ENCODE measurements around the gene IL1RAP.
"Not testable (repeated sequence)": the region's sequence is repeated elsewhere in the genome, so short reads cannot be mapped to it uniquely, and the experiment has no call there.

Gene IL1RAP

GRCh38 chr3:190512666-190513065 lies 1.2 kb upstream of the IL1RAP start:
- no peak for TF ChIP-seq ZFX (IDR thresholded peaks at IDR 0.05)
- TF ChIP-seq, protein P1, sequence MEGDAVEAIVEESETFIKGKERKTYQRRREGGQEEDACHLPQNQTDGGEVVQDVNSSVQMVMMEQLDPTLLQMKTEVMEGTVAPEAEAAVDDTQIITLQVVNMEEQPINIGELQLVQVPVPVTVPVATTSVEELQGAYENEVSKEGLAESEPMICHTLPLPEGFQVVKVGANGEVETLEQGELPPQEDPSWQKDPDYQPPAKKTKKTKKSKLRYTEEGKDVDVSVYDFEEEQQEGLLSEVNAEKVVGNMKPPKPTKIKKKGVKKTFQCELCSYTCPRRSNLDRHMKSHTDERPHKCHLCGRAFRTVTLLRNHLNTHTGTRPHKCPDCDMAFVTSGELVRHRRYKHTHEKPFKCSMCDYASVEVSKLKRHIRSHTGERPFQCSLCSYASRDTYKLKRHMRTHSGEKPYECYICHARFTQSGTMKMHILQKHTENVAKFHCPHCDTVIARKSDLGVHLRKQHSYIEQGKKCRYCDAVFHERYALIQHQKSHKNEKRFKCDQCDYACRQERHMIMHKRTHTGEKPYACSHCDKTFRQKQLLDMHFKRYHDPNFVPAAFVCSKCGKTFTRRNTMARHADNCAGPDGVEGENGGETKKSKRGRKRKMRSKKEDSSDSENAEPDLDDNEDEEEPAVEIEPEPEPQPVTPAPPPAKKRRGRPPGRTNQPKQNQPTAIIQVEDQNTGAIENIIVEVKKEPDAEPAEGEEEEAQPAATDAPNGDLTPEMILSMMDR (conservative IDR thresholded peaks at IDR 0.05) = no peak
- peak overlapping the region; percentile 72; the same call in 1 of the 2 replicates for H3K27ac ChIP-seq

GRCh38 chr3:190514413-190515153 lies 698 bp downstream of the IL1RAP start:
- peak overlapping the region; percentile 72 for H3K27ac ChIP-seq
- TF ChIP-seq, protein P1 (conservative IDR thresholded peaks at IDR 0.05) = no peak
- no peak for TF ChIP-seq ZFX (IDR thresholded peaks at IDR 0.05)

- no peak overlapping the region for H3K27ac ChIP-seq
- no peak for TF ChIP-seq ZFX (IDR thresholded peaks at IDR 0.05)
- TF ChIP-seq, protein P1 (conservative IDR thresholded peaks at IDR 0.05) = no peak
Observed at GRCh38 chr3:190516416-190516815, 2.5 kb downstream of the IL1RAP start.

DNA sequence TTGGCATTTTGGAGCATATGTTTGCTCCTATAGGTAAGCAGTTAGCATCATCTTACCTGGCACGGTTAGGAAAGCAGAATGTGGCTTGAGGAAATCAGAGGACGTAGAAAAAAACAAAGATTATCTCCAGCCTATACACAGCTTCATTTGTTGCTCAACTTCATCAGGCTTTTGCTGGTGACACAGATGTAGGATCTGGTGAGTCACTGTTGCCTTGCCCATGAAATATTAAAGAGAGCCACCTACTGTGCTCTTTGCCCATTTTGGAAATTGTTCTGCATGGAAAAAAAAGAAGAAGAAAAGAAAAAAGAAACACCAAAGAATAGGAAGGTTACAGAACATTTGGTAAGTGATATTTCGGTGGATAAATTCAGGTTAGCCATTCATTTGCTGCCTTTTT lies 3.8 kb downstream of the IL1RAP start:
- no peak overlapping the region for H3K27ac ChIP-seq
- no peak for TF ChIP-seq ZFX (IDR thresholded peaks at IDR 0.05)
- TF ChIP-seq, protein P1 (conservative IDR thresholded peaks at IDR 0.05) = no peak

DNA sequence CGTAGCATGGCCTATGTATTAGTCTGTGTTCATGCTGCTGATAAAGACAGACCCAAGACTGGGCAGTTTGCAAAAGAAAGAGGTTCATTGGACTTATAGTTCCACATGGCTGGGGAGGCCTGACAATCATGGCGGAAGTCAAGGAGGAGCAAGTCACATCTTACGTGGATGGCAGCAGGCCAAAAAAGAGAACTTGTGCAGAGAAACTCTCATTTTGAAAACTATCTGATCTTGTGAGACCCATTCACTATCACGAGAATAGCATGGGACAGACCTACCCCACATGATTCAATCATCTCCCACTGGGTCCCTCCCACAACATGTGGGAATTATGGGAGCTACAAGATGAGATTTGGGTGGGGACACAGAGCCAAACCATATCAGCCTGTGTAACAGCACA lies 4.6 kb downstream of the IL1RAP start:
- not testable (repeated sequence) for H3K27ac ChIP-seq

DNA sequence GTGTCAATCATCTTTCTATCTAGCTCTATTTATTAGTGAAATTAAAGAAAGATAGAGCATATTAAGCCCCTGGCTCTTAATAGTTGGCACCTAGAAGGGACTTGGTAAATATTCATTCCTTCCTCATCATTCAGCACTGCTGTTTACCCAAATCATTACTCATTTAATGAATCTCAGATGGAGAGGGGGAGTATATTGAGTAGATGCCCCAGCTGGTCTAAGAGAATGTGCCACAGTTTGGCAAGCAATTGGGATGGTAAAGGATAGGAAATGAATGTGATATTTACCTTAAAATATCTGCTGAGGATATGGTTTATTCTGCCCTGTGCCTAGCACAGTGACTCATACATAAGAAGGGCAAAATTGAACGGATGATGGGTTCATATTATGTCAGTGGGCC lies 6.0 kb downstream of the IL1RAP start:
- TF ChIP-seq, protein P1 (conservative IDR thresholded peaks at IDR 0.05) = no peak
- TF ChIP-seq ZFX (IDR thresholded peaks at IDR 0.05) = no peak
- H3K27ac ChIP-seq = no peak overlapping the region

DNA sequence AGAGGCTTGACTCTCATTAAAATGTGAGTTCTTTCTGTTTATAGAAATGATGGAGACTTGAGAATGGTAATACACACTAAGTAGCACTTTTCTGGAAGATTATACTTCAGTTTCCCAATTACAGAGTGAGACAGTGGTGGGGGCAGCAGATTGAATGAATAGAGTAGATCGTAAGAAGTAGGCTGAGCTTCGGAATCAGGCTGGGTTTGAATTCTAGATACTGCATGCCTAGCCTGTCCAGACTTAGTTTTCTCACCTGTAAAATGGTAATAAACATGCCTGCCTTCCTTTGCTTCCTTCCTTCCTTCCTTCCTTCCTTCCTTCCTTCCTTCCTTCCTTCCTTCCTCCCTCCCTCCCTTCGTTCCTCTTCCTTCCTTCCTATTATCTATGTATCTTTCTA lies 8.1 kb downstream of the IL1RAP start:
- TF ChIP-seq, protein P1 (conservative IDR thresholded peaks at IDR 0.05) = no peak
- no peak for TF ChIP-seq ZFX (IDR thresholded peaks at IDR 0.05)
- no peak overlapping the region for H3K27ac ChIP-seq

DNA sequence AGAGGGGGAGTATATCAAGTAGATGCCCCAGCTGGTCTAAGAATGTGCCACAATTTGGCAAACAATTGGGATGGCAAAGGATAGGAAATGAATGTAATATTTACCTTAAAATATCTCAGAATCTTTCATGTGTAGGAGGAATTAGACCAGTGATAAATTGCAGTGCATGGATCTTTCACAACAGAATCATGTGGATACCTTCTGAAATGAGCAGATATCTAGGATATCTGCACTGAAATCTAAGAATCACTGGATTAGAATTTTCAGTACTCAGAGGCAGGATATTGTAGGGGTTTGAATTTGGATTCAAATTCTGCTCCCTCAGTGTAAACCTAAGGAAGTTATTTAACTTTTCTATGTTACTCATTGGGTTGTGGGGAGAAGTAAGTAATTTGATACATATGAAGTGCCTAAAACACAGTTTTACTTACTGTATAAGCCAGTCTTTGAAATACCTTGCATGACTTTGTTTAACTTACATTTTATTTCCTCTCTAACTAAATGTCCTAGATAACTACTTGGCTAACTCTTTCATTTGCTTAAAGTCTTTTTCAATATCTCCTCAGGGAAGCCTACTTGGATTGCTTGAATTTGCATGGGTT lies 8.8 kb downstream of the IL1RAP start:
- no peak overlapping the region for H3K27ac ChIP-seq
- TF ChIP-seq, protein P1 (conservative IDR thresholded peaks at IDR 0.05) = no peak
- no peak for TF ChIP-seq ZFX (IDR thresholded peaks at IDR 0.05)

Measured in C4-2B (cell line).